ENCODE results near the gene SULT1A4. TPM values are rescaled to one million over a fixed set of nuclear protein-coding genes. Genes with fewer than 3 reads are reported as not detected.
"Not testable (repeated sequence)": the region's sequence is repeated elsewhere in the genome, so short reads cannot be mapped to it uniquely, and the experiment has no call there.

SULT1A4 gene
- 2.2 and 2.9 TPM in 2 replicates for total RNA-seq

- not testable (repeated sequence) for H3K4me3 ChIP-seq (ENCODE audit: low read depth, low read length); DNase-seq (ENCODE audit: low read depth)
These were observed at the start of gene SULT1A4 for GRCh38 chr16:29459706-29460646. Gene SULT1A4 (plus strand): TSS chr16:29459913. CDS start chr16:29461386, 1,473 bp downstream.

- DNase-seq (ENCODE audit: low read depth); H3K4me3 ChIP-seq (ENCODE audit: low read depth, low read length): not testable (repeated sequence)
These were observed 36.1 kb upstream of the SULT1A4 start for GRCh38 chr16:29423587-29423986.

- H3K4me3 ChIP-seq (ENCODE audit: low read depth, low read length); DNase-seq (ENCODE audit: low read depth): not testable (repeated sequence)
These were observed 34.3 kb upstream of the SULT1A4 start for GRCh38 chr16:29425390-29425789.

- DNase-seq (ENCODE audit: low read depth); H3K4me3 ChIP-seq (ENCODE audit: low read depth, low read length): not testable (repeated sequence)
These were observed 6.0 kb upstream of the SULT1A4 start for GRCh38 chr16:29453754-29454153.

- DNase-seq (ENCODE audit: low read depth); H3K4me3 ChIP-seq (ENCODE audit: low read depth, low read length): not testable (repeated sequence)
These were observed 5.4 kb upstream of the SULT1A4 start, which contains the start of the genes BOLA2 and SLX1B for GRCh38 chr16:29454269-29454668. Gene BOLA2 (minus strand): TSS chr16:29454351. CDS start chr16:29454253, 98 bp downstream. Gene SLX1B (plus strand): TSS chr16:29454533.

- not testable (repeated sequence) for DNase-seq (ENCODE audit: low read depth); H3K4me3 ChIP-seq (ENCODE audit: low read depth, low read length)
These were observed 4.9 kb upstream of the SULT1A4 start for GRCh38 chr16:29454828-29455227.

- not testable (repeated sequence) for H3K4me3 ChIP-seq (ENCODE audit: low read depth, low read length); DNase-seq (ENCODE audit: low read depth)
These were observed 2.1 kb upstream of the SULT1A4 start for GRCh38 chr16:29457660-29458059.

GRCh38 chr16:29460647-29461030, 926 bp downstream of the SULT1A4 start:
- not testable (repeated sequence) for H3K4me3 ChIP-seq (ENCODE audit: low read depth, low read length); DNase-seq (ENCODE audit: low read depth)

- not testable (repeated sequence) for DNase-seq (ENCODE audit: low read depth); H3K4me3 ChIP-seq (ENCODE audit: low read depth, low read length)
These were observed 6.5 kb downstream of the SULT1A4 start for GRCh38 chr16:29465985-29466824.

GRCh38 chr16:29466904-29467303, 7.2 kb downstream of the SULT1A4 start:
- not testable (repeated sequence) for DNase-seq (ENCODE audit: low read depth); H3K4me3 ChIP-seq (ENCODE audit: low read depth, low read length)

GRCh38 chr16:29467654-29468366, 8.1 kb downstream of the SULT1A4 start:
- not testable (repeated sequence) for H3K4me3 ChIP-seq (ENCODE audit: low read depth, low read length); DNase-seq (ENCODE audit: low read depth)

- not testable (repeated sequence) for DNase-seq (ENCODE audit: low read depth); H3K4me3 ChIP-seq (ENCODE audit: low read depth, low read length)
These were observed 9.9 kb downstream of the SULT1A4 start for GRCh38 chr16:29469660-29470059.

- DNase-seq (ENCODE audit: low read depth); H3K4me3 ChIP-seq (ENCODE audit: low read depth, low read length): not testable (repeated sequence)
These were observed 12.4 kb downstream of the SULT1A4 start for GRCh38 chr16:29472065-29472464.

GRCh38 chr16:29482276-29482675, 22.6 kb downstream of the SULT1A4 start:
- not testable (repeated sequence) for H3K4me3 ChIP-seq (ENCODE audit: low read depth, low read length); DNase-seq (ENCODE audit: low read depth)

- H3K4me3 ChIP-seq (ENCODE audit: low read depth, low read length); DNase-seq (ENCODE audit: low read depth): not testable (repeated sequence)
These were observed 46.6 kb downstream of the SULT1A4 start, which contains the start of gene NPIPB12 for GRCh38 chr16:29506308-29506707. Gene NPIPB12 (minus strand): TSS chr16:29506408.
